Activated CD4-positive, alpha-beta memory T cell treated with anti-CD3 and anti-CD28 coated beads, Interleukin-2, amount 10 ng/mL, durations not matched to agents 7 days and 5 days (primary cell): ENCODE results near the gene GPATCH2L. TPM values are rescaled to one million over a fixed set of nuclear protein-coding genes. Genes with fewer than 3 reads are reported as not detected.
A peak's percentile ranks its signal among the peaks of the same experiment; 100 is the strongest.

ENCODE experiments used
- CTCF ChIA-PET: fragments of 350-600 bp; sonication (Branson Sonifier 250); formaldehyde crosslinking; loops from one replicate; lab custom pipeline; 2021; ENCODE audit warnings: antibody characterized with exemption, inconsistent platforms; lab: Charles Lee
- POLR2A ChIA-PET: fragments of 350-600 bp; sonication (Branson Sonifier 250); formaldehyde crosslinking; loops from one replicate; lab custom pipeline; 2021; ENCODE audit warnings: antibody characterized with exemption; lab: Charles Lee
- DNase-seq: peaks from one replicate; pipeline ENCODE4 v3.0.0-alpha.2; 2020
- H3K27ac Mint-ChIP-seq: one replicate; pipeline ENCODE4 v1.8.0; 2021; ENCODE audit warnings: mild to moderate bottlenecking, mixed read lengths
- H3K27me3 Mint-ChIP-seq: one replicate; pipeline ENCODE4 v1.8.0; 2021; ENCODE audit warnings: mixed read lengths
- H3K36me3 Mint-ChIP-seq: one replicate; pipeline ENCODE4 v1.8.0; 2021; ENCODE audit warnings: low read depth, mixed read lengths
- H3K4me1 Mint-ChIP-seq: one replicate; pipeline ENCODE4 v1.8.0; 2021; ENCODE audit warnings: mixed read lengths
- H3K4me3 Mint-ChIP-seq: one replicate; pipeline ENCODE4 v1.8.0; 2021; ENCODE audit warnings: mild to moderate bottlenecking, mixed read lengths
- H3K9me3 Mint-ChIP-seq: one replicate; pipeline ENCODE4 v1.8.0; 2021; ENCODE audit warnings: mixed read lengths
- total RNA-seq, 2 experiments: library from RNA; stranded (reverse); gene quantifications; one replicate each; pipeline ENCODE4 v1.2.3, GENCODE V29; 2021

The GPATCH2L gene
- total RNA-seq, 2 experiments from 2014 or later, result 57.3 to 58.6 TPM

- no peaks in the 10 kb centered on the region for H3K9me3 Mint-ChIP-seq
- CTCF ChIA-PET, result interaction anchor here (0.8 kb wide), 1 partner anchor 75 kb away, joined by 3 read pairs; no protein-coding TSS in a partner anchor
Measured at GRCh38 chr14:76125511-76125910, 26.2 kb upstream of the GPATCH2L start.

GRCh38 chr14:76126076-76126475, 25.6 kb upstream of the GPATCH2L start:
- POLR2A ChIA-PET, result no interaction called here
- CTCF ChIA-PET, result interaction anchor here (0.8 kb wide), 1 partner anchor 75 kb away, joined by 3 read pairs; no protein-coding TSS in a partner anchor
- Mint-ChIP-seq H3K27ac (no peak overlapping the region), H3K9me3 (no peaks in the 10 kb centered on the region), H3K4me3 (no peak overlapping the region), H3K27me3 (peaks cover 15% of the 10 kb centered on the region), H3K4me1 (no peaks in the 10 kb centered on the region), H3K36me3 (no peaks in the 10 kb centered on the region)
- DNase-seq, result no peak

More at GRCh38 chr14:76125511-76125910, 26.2 kb upstream of the GPATCH2L start:
- peaks cover 9% of the 10 kb centered on the region for H3K27me3 Mint-ChIP-seq
- H3K4me3 Mint-ChIP-seq, result no peak overlapping the region
- H3K36me3 Mint-ChIP-seq, result no peaks in the 10 kb centered on the region
- POLR2A ChIA-PET, result no interaction called here
- H3K4me1 Mint-ChIP-seq, result no peaks in the 10 kb centered on the region
- no peak overlapping the region for H3K27ac Mint-ChIP-seq
- no peak for DNase-seq

GRCh38 chr14:76129851-76130576, 21.7 kb upstream of the GPATCH2L start:
- no peak overlapping the region for H3K4me3 Mint-ChIP-seq
- no peaks in the 10 kb centered on the region for H3K36me3 Mint-ChIP-seq
- H3K27ac Mint-ChIP-seq, result no peak overlapping the region
- peaks cover 30% of the 10 kb centered on the region for H3K27me3 Mint-ChIP-seq
- H3K4me1 Mint-ChIP-seq, result no peaks in the 10 kb centered on the region
- no peaks in the 10 kb centered on the region for H3K9me3 Mint-ChIP-seq
- ChIA-PET POLR2A (no interaction called here), CTCF (no interaction called here)
- DNase-seq, result no peak

- H3K9me3 Mint-ChIP-seq, result no peaks in the 10 kb centered on the region
- POLR2A ChIA-PET, result interaction anchor here (0.6 kb wide), 1 partner anchor 82 kb away, joined by 3 read pairs; no protein-coding TSS in a partner anchor
- H3K36me3 Mint-ChIP-seq, result no peaks in the 10 kb centered on the region
- H3K4me1 Mint-ChIP-seq, result no peaks in the 10 kb centered on the region
- no peak for DNase-seq
- CTCF ChIA-PET, result no interaction called here
- no peak overlapping the region for H3K27ac Mint-ChIP-seq
- no peak overlapping the region for H3K4me3 Mint-ChIP-seq
- peaks cover 40% of the 10 kb centered on the region for H3K27me3 Mint-ChIP-seq
Measured at GRCh38 chr14:76131071-76131965, 20.4 kb upstream of the GPATCH2L start.

- no peak overlapping the region for H3K4me3 Mint-ChIP-seq
- DNase-seq, result peak; percentile 19
- POLR2A ChIA-PET, result no interaction called here
- peaks cover 2% of the 10 kb centered on the region for H3K4me1 Mint-ChIP-seq
- H3K27me3 Mint-ChIP-seq, result peaks cover 58% of the 10 kb centered on the region
- H3K27ac Mint-ChIP-seq, result no peak overlapping the region
- no peaks in the 10 kb centered on the region for H3K36me3 Mint-ChIP-seq
- no peaks in the 10 kb centered on the region for H3K9me3 Mint-ChIP-seq
- CTCF ChIA-PET, result no interaction called here
Measured at GRCh38 chr14:76133103-76133502, 18.6 kb upstream of the GPATCH2L start.

GRCh38 chr14:76134231-76134630, 17.5 kb upstream of the GPATCH2L start:
- Mint-ChIP-seq H3K9me3 (no peaks in the 10 kb centered on the region), H3K36me3 (no peaks in the 10 kb centered on the region), H3K4me1 (peaks cover 2% of the 10 kb centered on the region), H3K27ac (no peak overlapping the region), H3K27me3 (peaks cover 62% of the 10 kb centered on the region), H3K4me3 (no peak overlapping the region)
- CTCF ChIA-PET, result interaction anchor here (0.6 kb wide), 1 partner anchor 169 kb away, joined by 3 read pairs; no protein-coding TSS in a partner anchor
- no peak for DNase-seq
- POLR2A ChIA-PET, result no interaction called here

- H3K9me3 Mint-ChIP-seq, result no peaks in the 10 kb centered on the region
- CTCF ChIA-PET, result no interaction called here
- POLR2A ChIA-PET, result interaction anchor here (0.6 kb wide), 1 partner anchor 16 kb away, joined by 3 read pairs; no protein-coding TSS in a partner anchor
Measured at GRCh38 chr14:76135722-76136121, 16.0 kb upstream of the GPATCH2L start.

GRCh38 chr14:76136476-76137110, 15.1 kb upstream of the GPATCH2L start:
- DNase-seq, result no peak
- Mint-ChIP-seq H3K27ac (no peak overlapping the region), H3K27me3 (peaks cover 70% of the 10 kb centered on the region), H3K36me3 (no peaks in the 10 kb centered on the region), H3K4me3 (no peak overlapping the region), H3K4me1 (peaks cover 2% of the 10 kb centered on the region), H3K9me3 (no peaks in the 10 kb centered on the region)
- ChIA-PET CTCF (no interaction called here), POLR2A (interaction anchor here (0.6 kb wide), 1 partner anchor 16 kb away, joined by 3 read pairs; no protein-coding TSS in a partner anchor)

More at GRCh38 chr14:76135722-76136121, 16.0 kb upstream of the GPATCH2L start:
- Mint-ChIP-seq H3K27ac (no peak overlapping the region), H3K4me1 (peaks cover 2% of the 10 kb centered on the region), H3K27me3 (peaks cover 70% of the 10 kb centered on the region), H3K36me3 (no peaks in the 10 kb centered on the region), H3K4me3 (no peak overlapping the region)
- no peak for DNase-seq

- POLR2A ChIA-PET, result no interaction called here
- no peak overlapping the region for H3K4me3 Mint-ChIP-seq
Measured at GRCh38 chr14:76138119-76138757, 13.5 kb upstream of the GPATCH2L start.

GRCh38 chr14:76138758-76139723, 12.7 kb upstream of the GPATCH2L start:
- Mint-ChIP-seq H3K9me3 (peaks cover 4% of the 10 kb centered on the region), H3K27ac (no peak overlapping the region), H3K4me3 (no peak overlapping the region), H3K36me3 (no peaks in the 10 kb centered on the region), H3K4me1 (peaks cover 2% of the 10 kb centered on the region), H3K27me3 (peaks cover 57% of the 10 kb centered on the region)
- DNase-seq, result no peak
- CTCF ChIA-PET, result no interaction called here
- POLR2A ChIA-PET, result no interaction called here

More at GRCh38 chr14:76138119-76138757, 13.5 kb upstream of the GPATCH2L start:
- Mint-ChIP-seq H3K9me3 (peaks cover 2% of the 10 kb centered on the region), H3K27me3 (peaks cover 60% of the 10 kb centered on the region), H3K27ac (no peak overlapping the region), H3K4me1 (peaks cover 2% of the 10 kb centered on the region), H3K36me3 (no peaks in the 10 kb centered on the region)
- CTCF ChIA-PET, result no interaction called here
- DNase-seq, result peak; percentile 12

- DNase-seq, result no peak
- H3K27ac Mint-ChIP-seq, result no peak overlapping the region
- peaks cover 8% of the 10 kb centered on the region for H3K9me3 Mint-ChIP-seq
- ChIA-PET POLR2A (no interaction called here), CTCF (no interaction called here)
- H3K4me1 Mint-ChIP-seq, result no peaks in the 10 kb centered on the region
- no peak overlapping the region for H3K4me3 Mint-ChIP-seq
- H3K36me3 Mint-ChIP-seq, result no peaks in the 10 kb centered on the region
- H3K27me3 Mint-ChIP-seq, result peaks cover 38% of the 10 kb centered on the region
Measured at GRCh38 chr14:76143642-76144041, 8.1 kb upstream of the GPATCH2L start.
